Astrocyte of the hippocampus (primary cell): ENCODE measurements around the gene LRRC8E.

Source experiments
- DNase-seq: peaks from one replicate; pipeline ENCODE4 v3.0.0; 2011; ENCODE audit warnings: low read depth, low spot score

The LRRC8E gene

GRCh38 chr19:7888145-7888825 lies at the start of gene LRRC8E:
TSS of gene LRRC8E (plus strand) at chr19:7888510. CDS start at chr19:7895604, 7,094 bp downstream.
- peak; percentile 92 for DNase-seq

GRCh38 chr19:7839476-7839875 lies 48.8 kb upstream of the LRRC8E start:
- DNase-seq, result no peak

- DNase-seq, result no peak
These were observed 47.7 kb upstream of the LRRC8E start for GRCh38 chr19:7840629-7841028.

GRCh38 chr19:7841751-7842660 lies 46.3 kb upstream of the LRRC8E start:
- no peak for DNase-seq

GRCh38 chr19:7842661-7843294 lies 45.5 kb upstream of the LRRC8E start:
- no peak for DNase-seq

GRCh38 chr19:7843521-7843920 lies 44.8 kb upstream of the LRRC8E start:
- DNase-seq, result no peak

- no peak for DNase-seq
These were observed 43.9 kb upstream of the LRRC8E start for GRCh38 chr19:7844405-7844804.

GRCh38 chr19:7844951-7845350 lies 43.4 kb upstream of the LRRC8E start:
- DNase-seq, result no peak

GRCh38 chr19:7845390-7846154 lies 42.7 kb upstream of the LRRC8E start:
- no peak for DNase-seq

GRCh38 chr19:7846155-7846646 lies 42.1 kb upstream of the LRRC8E start:
- no peak for DNase-seq

- no peak for DNase-seq
These were observed 40.6 kb upstream of the LRRC8E start for GRCh38 chr19:7847664-7848063.

GRCh38 chr19:7848779-7849457 lies 39.4 kb upstream of the LRRC8E start:
- DNase-seq, result no peak

GRCh38 chr19:7849631-7849999 lies 38.7 kb upstream of the LRRC8E start:
- no peak for DNase-seq

GRCh38 chr19:7850000-7850813 lies 38.1 kb upstream of the LRRC8E start:
- no peak for DNase-seq

GRCh38 chr19:7850945-7851622 lies 37.2 kb upstream of the LRRC8E start:
- no peak for DNase-seq

- DNase-seq, result no peak
These were observed 36.4 kb upstream of the LRRC8E start for GRCh38 chr19:7851623-7852500.

- peak; percentile 83 for DNase-seq
These were observed 35.2 kb upstream of the LRRC8E start for GRCh38 chr19:7852851-7853769.
